ENCODE results near the gene PSAP. TPM values are rescaled to one million over a fixed set of nuclear protein-coding genes. Genes with fewer than 3 reads are reported as not detected.
"Not testable (repeated sequence)": the region's sequence is repeated elsewhere in the genome, so short reads cannot be mapped to it uniquely, and the experiment has no call there.

PSAP gene
- total and polyA plus RNA-seq, 2 donors from 2014 or later = 1,082 to 1,249 TPM

DNA sequence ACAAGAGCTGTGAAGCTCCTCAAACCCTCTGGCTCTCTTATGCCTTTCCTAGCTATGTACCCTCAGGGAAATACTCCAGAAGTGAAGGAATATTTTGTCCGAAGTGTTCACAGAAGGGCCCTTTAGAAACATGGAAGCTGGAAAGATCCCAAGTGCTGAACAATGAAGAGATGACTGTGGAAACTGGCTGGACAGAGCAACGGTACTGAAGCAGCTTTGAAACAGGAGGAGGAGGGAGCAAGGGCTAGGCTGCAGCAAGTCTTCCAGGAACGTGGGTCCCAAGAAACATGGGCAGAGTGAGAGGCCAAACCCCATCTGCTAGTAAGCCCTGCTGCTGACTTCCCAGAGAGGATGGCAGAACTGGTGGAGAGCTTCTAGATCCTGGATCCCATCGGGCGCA lies 3.0 kb upstream of the PSAP start:
- Histone ChIP-seq H3K36me3 (ENCODE audit: control insufficient read depth in 2 of 3, insufficient read depth in 3 of 3, low read length in 3 of 3) (no peaks in the 10 kb centered on the region), H3K27ac (ENCODE audit: low read depth in 2 of 2, low read length in 2 of 2) (no peak overlapping the region), H3K27me3 (ENCODE audit: control insufficient read depth, insufficient read depth, low read length) (no peaks in the 10 kb centered on the region), H3K9ac (ENCODE audit: low read length in 3 of 3) (no peak overlapping the region), H3K9me3 (ENCODE audit: control insufficient read depth in 2 of 3, insufficient read depth in 1 of 3, low read length in 3 of 3) (no peaks in the 10 kb centered on the region), H3K4me1 (ENCODE audit: control insufficient read depth in 2 of 3, insufficient read depth in 2 of 3, low read depth in 1 of 3, low read length in 3 of 3) (peaks cover 0 to 9% (median 5%) of the 10 kb centered on the region in 3 donors), H3K4me3 (ENCODE audit: low read length in 3 of 3) (no peak overlapping the region)
- no peak for FAIRE-seq
- intact Hi-C loops (cut with DNase I) = no loop called here
- TF ChIP-seq, protein P1, sequence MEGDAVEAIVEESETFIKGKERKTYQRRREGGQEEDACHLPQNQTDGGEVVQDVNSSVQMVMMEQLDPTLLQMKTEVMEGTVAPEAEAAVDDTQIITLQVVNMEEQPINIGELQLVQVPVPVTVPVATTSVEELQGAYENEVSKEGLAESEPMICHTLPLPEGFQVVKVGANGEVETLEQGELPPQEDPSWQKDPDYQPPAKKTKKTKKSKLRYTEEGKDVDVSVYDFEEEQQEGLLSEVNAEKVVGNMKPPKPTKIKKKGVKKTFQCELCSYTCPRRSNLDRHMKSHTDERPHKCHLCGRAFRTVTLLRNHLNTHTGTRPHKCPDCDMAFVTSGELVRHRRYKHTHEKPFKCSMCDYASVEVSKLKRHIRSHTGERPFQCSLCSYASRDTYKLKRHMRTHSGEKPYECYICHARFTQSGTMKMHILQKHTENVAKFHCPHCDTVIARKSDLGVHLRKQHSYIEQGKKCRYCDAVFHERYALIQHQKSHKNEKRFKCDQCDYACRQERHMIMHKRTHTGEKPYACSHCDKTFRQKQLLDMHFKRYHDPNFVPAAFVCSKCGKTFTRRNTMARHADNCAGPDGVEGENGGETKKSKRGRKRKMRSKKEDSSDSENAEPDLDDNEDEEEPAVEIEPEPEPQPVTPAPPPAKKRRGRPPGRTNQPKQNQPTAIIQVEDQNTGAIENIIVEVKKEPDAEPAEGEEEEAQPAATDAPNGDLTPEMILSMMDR (IDR thresholded peaks at IDR 0.05; ENCODE audit: borderline replicate concordance, extremely low read depth, insufficient read depth) = no peak
- no peak for DNase-seq

DNA sequence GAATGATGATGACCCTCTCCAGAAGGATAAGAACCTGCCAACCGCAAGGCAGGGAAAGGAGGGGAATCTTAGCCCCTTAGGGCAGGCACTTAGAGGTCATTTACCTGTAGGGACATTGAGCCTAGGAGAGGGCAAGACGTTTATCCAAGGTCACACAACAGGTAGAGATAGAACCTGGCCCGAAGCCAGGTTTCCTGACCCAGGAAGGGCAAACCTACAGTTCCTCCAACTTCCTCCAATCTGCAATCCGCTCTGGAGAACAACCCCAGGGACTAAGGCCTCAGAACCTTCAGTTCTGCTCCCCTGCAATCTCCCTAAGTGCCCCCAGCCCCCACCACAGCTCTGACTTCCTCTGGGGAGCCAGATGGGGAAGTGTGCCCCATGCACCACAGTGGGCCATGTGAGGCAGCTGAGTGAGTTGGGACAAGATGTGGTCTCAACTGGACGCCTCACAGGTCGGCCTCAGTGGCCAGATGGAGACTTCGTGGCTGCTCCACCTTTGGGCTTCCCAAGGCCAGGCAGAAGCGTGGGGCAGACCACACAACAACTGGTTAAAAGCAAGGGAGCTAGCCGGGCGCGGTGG lies 1.4 kb upstream of the PSAP start:
- intact Hi-C loops (cut with DNase I) = no loop called here
- Histone ChIP-seq H3K27me3 (ENCODE audit: control insufficient read depth, insufficient read depth, low read length) (no peaks in the 10 kb centered on the region), H3K4me3 (ENCODE audit: low read length in 3 of 3) (no peak overlapping the region), H3K4me1 (ENCODE audit: control insufficient read depth in 2 of 3, insufficient read depth in 2 of 3, low read depth in 1 of 3, low read length in 3 of 3) (peaks cover 0 to 23% (median 17%) of the 10 kb centered on the region in 3 donors), H3K36me3 (ENCODE audit: control insufficient read depth in 2 of 3, insufficient read depth in 3 of 3, low read length in 3 of 3) (no peaks in the 10 kb centered on the region), H3K9me3 (ENCODE audit: control insufficient read depth in 2 of 3, insufficient read depth in 1 of 3, low read length in 3 of 3) (no peaks in the 10 kb centered on the region), H3K9ac (ENCODE audit: low read length in 3 of 3) (no peak overlapping the region), H3K27ac (ENCODE audit: low read depth in 2 of 2, low read length in 2 of 2) (no peak overlapping the region)
- FAIRE-seq = no peak
- peak in 1 of 5 donors; percentile 81 for DNase-seq
- TF ChIP-seq, protein P1 (IDR thresholded peaks at IDR 0.05; ENCODE audit: borderline replicate concordance, extremely low read depth, insufficient read depth) = no peak

DNA sequence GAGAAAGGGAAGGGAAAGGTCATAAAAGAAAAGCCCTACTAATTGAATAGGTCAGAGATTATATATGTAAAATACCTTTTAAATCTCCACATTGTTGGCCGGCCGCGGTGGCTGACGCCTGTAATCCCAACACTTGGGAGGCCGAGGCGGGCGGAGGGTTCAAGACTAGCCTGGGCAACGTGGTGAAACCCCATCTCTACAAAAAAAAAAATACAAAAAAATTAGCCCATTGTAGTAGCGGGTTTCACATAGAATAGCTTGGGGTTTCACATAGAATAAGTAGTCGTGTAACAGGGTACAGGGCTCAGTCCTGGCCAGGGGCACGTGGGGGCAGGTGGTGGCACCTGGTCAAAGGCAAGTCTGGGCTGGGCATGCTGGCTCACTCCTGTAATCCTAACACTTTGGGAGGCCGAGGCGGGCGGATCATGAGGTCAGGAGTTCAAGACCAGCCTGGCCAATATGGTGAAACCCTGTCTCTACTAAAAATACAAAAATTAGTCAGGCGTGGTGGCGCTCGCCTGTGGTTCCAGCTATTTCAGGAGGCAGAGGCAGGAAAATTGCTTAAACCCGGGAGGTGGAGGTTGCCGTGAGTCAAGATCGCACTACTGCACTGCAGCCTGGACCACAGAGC lies 529 bp upstream of the PSAP start:
- H3K27me3 ChIP-seq (ENCODE audit: control insufficient read depth, insufficient read depth, low read length); H3K9ac ChIP-seq (ENCODE audit: low read length in 3 of 3); H3K36me3 ChIP-seq (ENCODE audit: control insufficient read depth in 2 of 3, insufficient read depth in 3 of 3, low read length in 3 of 3); H3K9me3 ChIP-seq (ENCODE audit: control insufficient read depth in 2 of 3, insufficient read depth in 1 of 3, low read length in 3 of 3); intact Hi-C loops (cut with DNase I); FAIRE-seq: not testable (repeated sequence)
- peak overlapping the region; percentile 56 to 98 (median 60) for H3K4me3 ChIP-seq (ENCODE audit: low read length in 3 of 3)
- H3K4me1 ChIP-seq (ENCODE audit: control insufficient read depth in 2 of 3, insufficient read depth in 2 of 3, low read depth in 1 of 3, low read length in 3 of 3) = peaks cover 0 to 23% (median 19%) of the 10 kb centered on the region in 3 donors
- peak in 1 of 5 donors; percentile 78 for DNase-seq
- peak overlapping the region in 1 of 2 donors; percentile 99 for H3K27ac ChIP-seq (ENCODE audit: low read depth in 2 of 2, low read length in 2 of 2)

DNA sequence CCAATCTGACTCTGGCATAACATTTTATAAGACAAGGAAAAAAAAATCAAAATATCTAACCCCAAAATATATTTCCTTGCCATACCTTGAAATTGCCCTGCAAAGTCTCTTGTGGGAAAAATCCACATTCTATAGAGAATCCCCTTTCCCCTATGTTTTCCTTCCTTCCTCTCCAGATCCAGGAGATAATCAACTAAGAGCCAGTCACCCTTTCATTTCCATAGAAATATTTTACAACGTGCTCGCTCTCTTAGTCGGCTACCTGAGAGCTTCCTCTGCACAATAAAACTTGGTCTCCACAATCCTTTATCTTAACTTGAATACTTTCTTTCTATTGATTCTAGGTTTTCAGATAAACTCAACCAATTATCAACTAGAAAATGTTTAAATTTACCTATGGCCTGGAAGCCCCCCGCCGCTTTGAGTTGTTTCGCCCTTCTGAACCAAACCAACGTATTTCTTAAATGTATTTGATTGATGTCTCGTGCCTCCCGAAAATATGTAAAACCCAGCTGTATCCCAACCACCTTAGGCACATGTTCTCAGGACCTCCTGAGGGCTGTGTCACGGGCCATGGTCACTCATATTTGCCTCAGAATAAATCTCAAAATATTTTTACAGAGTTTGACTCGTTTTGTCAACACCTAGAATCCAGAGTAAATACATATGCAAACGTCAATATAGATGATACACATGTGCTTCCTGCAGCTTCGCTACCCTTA lies 869 bp downstream of the PSAP start:
- Histone ChIP-seq H3K27ac (ENCODE audit: low read depth in 2 of 2, low read length in 2 of 2) (peak overlapping the region; percentile 99), H3K4me1 (ENCODE audit: control insufficient read depth in 2 of 3, insufficient read depth in 2 of 3, low read depth in 1 of 3, low read length in 3 of 3) (peaks cover 0 to 27% (median 19%) of the 10 kb centered on the region in 3 donors), H3K27me3 (ENCODE audit: control insufficient read depth, insufficient read depth, low read length) (no peaks in the 10 kb centered on the region), H3K36me3 (ENCODE audit: control insufficient read depth in 2 of 3, insufficient read depth in 3 of 3, low read length in 3 of 3) (no peaks in the 10 kb centered on the region), H3K4me3 (ENCODE audit: low read length in 3 of 3) (peak overlapping the region; percentile 94 to 98 (median 95)), H3K9ac (ENCODE audit: low read length in 3 of 3) (peak overlapping the region; percentile 90 to 97 (median 94)), H3K9me3 (ENCODE audit: control insufficient read depth in 2 of 3, insufficient read depth in 1 of 3, low read length in 3 of 3) (no peaks in the 10 kb centered on the region)
- DNase-seq (no peak), FAIRE-seq (no peak)
- intact Hi-C loops (cut with DNase I) = no loop called here
- TF ChIP-seq, protein P1 (IDR thresholded peaks at IDR 0.05; ENCODE audit: borderline replicate concordance, extremely low read depth, insufficient read depth) = no peak

Measured in kidney (tissue), 14 donors.